ENCODE results near the gene NMUR2.

The NMUR2 gene

DNA sequence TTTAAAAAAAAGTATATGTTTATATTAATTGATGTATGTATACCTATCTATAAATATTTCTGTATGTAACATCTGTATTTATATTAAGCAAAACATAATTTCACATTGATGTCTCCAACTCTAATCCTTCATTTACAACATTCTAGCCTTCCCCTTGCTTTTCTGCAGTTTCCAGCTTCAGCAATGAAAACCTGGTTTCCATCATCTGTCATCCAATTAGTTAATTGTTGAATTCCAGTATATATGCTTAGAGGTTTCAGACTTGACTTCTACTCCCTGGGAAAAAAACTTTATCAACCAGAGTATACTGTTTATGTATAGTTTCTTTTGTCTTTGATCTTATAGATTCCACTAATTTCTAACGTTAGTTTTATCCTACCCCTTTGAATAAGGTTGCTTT, 38.4 kb downstream of the NMUR2 start:
- Histone ChIP-seq H3K4me1 (ENCODE audit: insufficient read depth, poor library complexity, severe bottlenecking) (no peaks in the 10 kb centered on the region), H3K27ac (ENCODE audit: poor library complexity, severe bottlenecking) (no peak overlapping the region), H3K9me3 (ENCODE audit: severe bottlenecking) (no peaks in the 10 kb centered on the region), H3K4me3 (ENCODE audit: severe bottlenecking) (no peak overlapping the region), H3K36me3 (ENCODE audit: low read depth) (no peaks in the 10 kb centered on the region), H3K27me3 (ENCODE audit: insufficient read depth, poor library complexity, severe bottlenecking) (peaks cover 9% of the 10 kb centered on the region)
- TF ChIP-seq, protein P1, sequence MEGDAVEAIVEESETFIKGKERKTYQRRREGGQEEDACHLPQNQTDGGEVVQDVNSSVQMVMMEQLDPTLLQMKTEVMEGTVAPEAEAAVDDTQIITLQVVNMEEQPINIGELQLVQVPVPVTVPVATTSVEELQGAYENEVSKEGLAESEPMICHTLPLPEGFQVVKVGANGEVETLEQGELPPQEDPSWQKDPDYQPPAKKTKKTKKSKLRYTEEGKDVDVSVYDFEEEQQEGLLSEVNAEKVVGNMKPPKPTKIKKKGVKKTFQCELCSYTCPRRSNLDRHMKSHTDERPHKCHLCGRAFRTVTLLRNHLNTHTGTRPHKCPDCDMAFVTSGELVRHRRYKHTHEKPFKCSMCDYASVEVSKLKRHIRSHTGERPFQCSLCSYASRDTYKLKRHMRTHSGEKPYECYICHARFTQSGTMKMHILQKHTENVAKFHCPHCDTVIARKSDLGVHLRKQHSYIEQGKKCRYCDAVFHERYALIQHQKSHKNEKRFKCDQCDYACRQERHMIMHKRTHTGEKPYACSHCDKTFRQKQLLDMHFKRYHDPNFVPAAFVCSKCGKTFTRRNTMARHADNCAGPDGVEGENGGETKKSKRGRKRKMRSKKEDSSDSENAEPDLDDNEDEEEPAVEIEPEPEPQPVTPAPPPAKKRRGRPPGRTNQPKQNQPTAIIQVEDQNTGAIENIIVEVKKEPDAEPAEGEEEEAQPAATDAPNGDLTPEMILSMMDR (IDR thresholded peaks at IDR 0.05; ENCODE audit: poor library complexity, severe bottlenecking): no peak
- no peak for ATAC-seq (ENCODE audit: low read depth)
- no peak for DNase-seq (ENCODE audit: low spot score)

DNA sequence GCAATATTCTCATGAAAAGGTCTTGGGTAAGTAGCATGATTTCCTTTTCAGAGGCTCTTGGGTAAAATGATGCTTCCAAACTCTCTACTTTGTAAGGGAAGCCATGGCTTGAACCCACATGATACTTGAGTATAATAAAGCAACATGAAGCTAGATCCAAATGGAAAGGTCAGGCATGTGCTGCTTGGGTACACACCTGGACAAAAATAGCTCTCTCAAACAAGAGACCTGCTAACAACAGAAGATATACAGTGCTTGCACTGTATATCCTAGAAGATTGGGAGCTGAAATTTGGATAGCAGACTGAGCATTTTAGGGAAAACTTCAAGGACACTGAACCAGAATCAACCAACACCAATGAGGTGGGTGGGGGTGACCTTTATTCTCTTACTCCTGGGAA, 40.2 kb downstream of the NMUR2 start:
- ATAC-seq (ENCODE audit: low read depth) (no peak), DNase-seq (ENCODE audit: low spot score) (no peak)
- TF ChIP-seq, protein P1 (IDR thresholded peaks at IDR 0.05; ENCODE audit: poor library complexity, severe bottlenecking): no peak
- H3K36me3 ChIP-seq (ENCODE audit: low read depth): no peaks in the 10 kb centered on the region
- H3K4me1 ChIP-seq (ENCODE audit: insufficient read depth, poor library complexity, severe bottlenecking): no peaks in the 10 kb centered on the region
- H3K9me3 ChIP-seq (ENCODE audit: severe bottlenecking): no peaks in the 10 kb centered on the region
- peaks cover 9% of the 10 kb centered on the region for H3K27me3 ChIP-seq (ENCODE audit: insufficient read depth, poor library complexity, severe bottlenecking)
- H3K4me3 ChIP-seq (ENCODE audit: severe bottlenecking): no peak overlapping the region
- H3K27ac ChIP-seq (ENCODE audit: poor library complexity, severe bottlenecking): no peak overlapping the region

DNA sequence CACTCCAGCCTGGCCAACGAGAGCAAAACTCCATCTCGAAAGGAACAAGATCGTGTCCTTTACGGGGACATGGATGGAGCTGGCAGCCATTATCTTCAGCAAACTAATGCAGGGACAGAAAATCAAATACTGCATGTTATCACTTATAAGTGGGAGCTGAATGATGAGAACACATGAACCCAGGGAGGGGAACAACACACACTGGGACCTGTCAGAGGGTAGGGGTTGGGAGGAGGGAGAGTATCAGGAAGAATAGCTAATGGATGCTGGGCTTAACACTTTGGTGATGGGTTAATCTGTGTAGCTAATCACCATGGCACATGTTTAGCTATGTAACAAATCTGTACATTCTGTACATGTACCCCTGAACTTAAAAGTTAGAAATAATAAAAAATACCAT, 40.9 kb downstream of the NMUR2 start:
- no peaks in the 10 kb centered on the region for H3K9me3 ChIP-seq (ENCODE audit: severe bottlenecking)
- H3K27ac ChIP-seq (ENCODE audit: poor library complexity, severe bottlenecking): no peak overlapping the region
- TF ChIP-seq, protein P1 (IDR thresholded peaks at IDR 0.05; ENCODE audit: poor library complexity, severe bottlenecking): no peak
- no peak for ATAC-seq (ENCODE audit: low read depth)
- no peak overlapping the region for H3K4me3 ChIP-seq (ENCODE audit: severe bottlenecking)
- H3K36me3 ChIP-seq (ENCODE audit: low read depth): no peaks in the 10 kb centered on the region
- H3K4me1 ChIP-seq (ENCODE audit: insufficient read depth, poor library complexity, severe bottlenecking): no peaks in the 10 kb centered on the region
- H3K27me3 ChIP-seq (ENCODE audit: insufficient read depth, poor library complexity, severe bottlenecking): peaks cover 8% of the 10 kb centered on the region
- DNase-seq (ENCODE audit: low spot score): no peak

DNA sequence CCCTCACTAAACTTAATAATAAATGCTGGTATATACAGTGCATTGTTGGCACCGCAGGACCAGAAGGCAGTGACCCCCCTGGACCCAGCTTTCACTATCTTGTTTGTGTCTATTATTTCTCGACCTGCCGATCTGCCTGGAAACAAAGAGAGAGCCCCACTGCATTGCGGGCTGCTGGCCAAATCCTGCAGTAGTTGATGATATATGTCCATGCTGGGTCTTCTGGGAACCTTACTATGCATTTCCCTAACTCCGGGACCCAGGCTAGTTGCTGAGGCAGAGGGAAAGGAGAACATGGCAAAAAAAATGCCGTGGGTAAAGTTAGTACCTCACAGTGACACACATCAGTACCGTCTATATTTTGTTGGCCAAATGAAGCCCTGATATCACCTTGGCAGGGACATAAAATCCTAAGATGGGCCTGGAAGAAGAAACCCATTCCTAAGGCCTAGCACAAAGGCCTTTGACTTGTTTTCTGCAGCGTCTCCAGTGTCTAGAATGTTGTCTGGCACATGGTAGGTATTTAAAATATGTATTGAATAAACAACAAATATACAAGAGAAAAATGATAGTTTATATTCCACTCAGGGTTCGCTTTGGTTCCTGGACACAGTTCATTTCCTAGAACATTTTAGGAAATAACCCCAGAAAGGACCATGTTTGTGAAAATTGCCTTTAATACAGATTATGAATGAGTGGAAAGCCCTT, 46.1 kb downstream of the NMUR2 start:
- no peak overlapping the region for H3K27ac ChIP-seq (ENCODE audit: poor library complexity, severe bottlenecking)
- no peak for ATAC-seq (ENCODE audit: low read depth)
- TF ChIP-seq, protein P1 (IDR thresholded peaks at IDR 0.05; ENCODE audit: poor library complexity, severe bottlenecking): no peak
- no peaks in the 10 kb centered on the region for H3K27me3 ChIP-seq (ENCODE audit: insufficient read depth, poor library complexity, severe bottlenecking)
- no peaks in the 10 kb centered on the region for H3K4me1 ChIP-seq (ENCODE audit: insufficient read depth, poor library complexity, severe bottlenecking)
- H3K36me3 ChIP-seq (ENCODE audit: low read depth): no peaks in the 10 kb centered on the region
- no peak for DNase-seq (ENCODE audit: low spot score)
- H3K9me3 ChIP-seq (ENCODE audit: severe bottlenecking): no peaks in the 10 kb centered on the region
- H3K4me3 ChIP-seq (ENCODE audit: severe bottlenecking): no peak overlapping the region

DNA sequence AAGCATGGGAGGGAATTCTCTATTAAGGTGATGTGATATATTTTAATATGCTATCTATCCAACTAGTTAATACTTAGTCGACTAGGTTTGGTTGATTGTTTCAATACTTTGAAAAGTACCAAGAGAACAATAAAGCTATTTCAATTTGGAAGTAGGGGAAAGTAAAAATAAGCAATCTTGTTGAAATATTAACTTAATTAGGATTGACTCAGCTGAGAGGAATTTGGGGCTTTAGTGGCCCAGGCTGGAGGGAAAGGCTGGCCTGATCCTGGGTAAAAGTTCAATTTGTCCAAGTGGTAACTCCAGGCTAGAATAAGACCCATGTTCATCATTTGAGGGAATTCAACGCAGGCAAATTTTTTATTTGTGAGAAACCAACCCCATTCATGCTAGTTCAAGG, 48.6 kb downstream of the NMUR2 start:
- Histone ChIP-seq H3K27me3 (ENCODE audit: insufficient read depth, poor library complexity, severe bottlenecking) (no peaks in the 10 kb centered on the region), H3K36me3 (ENCODE audit: low read depth) (no peaks in the 10 kb centered on the region), H3K4me3 (ENCODE audit: severe bottlenecking) (no peak overlapping the region)

More for the DNA sequence above, 48.6 kb downstream of the NMUR2 start:
- TF ChIP-seq, protein P1 (IDR thresholded peaks at IDR 0.05; ENCODE audit: poor library complexity, severe bottlenecking): no peak
- DNase-seq (ENCODE audit: low spot score) (no peak), ATAC-seq (ENCODE audit: low read depth) (no peak)
- Histone ChIP-seq H3K27ac (ENCODE audit: poor library complexity, severe bottlenecking) (no peak overlapping the region), H3K4me1 (ENCODE audit: insufficient read depth, poor library complexity, severe bottlenecking) (no peaks in the 10 kb centered on the region), H3K9me3 (ENCODE audit: severe bottlenecking) (no peaks in the 10 kb centered on the region)
